ENCODE measurements around the gene TWNK.
A peak's percentile ranks its signal among the peaks of the same experiment; 100 is the strongest.

TWNK gene

GRCh38 chr10:101000915-101001658 is 13.7 kb downstream of the TWNK start:
- peak overlapping the region; percentile 99 to 100 for H3K27ac ChIP-seq
- peak; percentile 96 to 97 for DNase-seq
- H3K4me3 ChIP-seq = peak overlapping the region; percentile 73 to 79
- peaks cover 0 to 55% (median 42%) of the 10 kb centered on the region in 4 donors for H3K4me1 ChIP-seq
- no peaks in the 10 kb centered on the region for H3K9me3 ChIP-seq
- peaks cover 27 to 37% (median 36%) of the 10 kb centered on the region in 3 donors for H3K36me3 ChIP-seq
- no peaks in the 10 kb centered on the region for H3K27me3 ChIP-seq
- intact Hi-C loops (cut with DNase I; ENCODE audit: low total_unique reads) = no loop called here
- TF ChIP-seq CTCF (IDR thresholded peaks at IDR 0.05) = no peak

- H3K27me3 ChIP-seq = no peaks in the 10 kb centered on the region
- H3K4me1 ChIP-seq = peaks cover 0 to 50% (median 37%) of the 10 kb centered on the region in 4 donors
- TF ChIP-seq CTCF (IDR thresholded peaks at IDR 0.05) = no peak
- intact Hi-C loops (cut with DNase I; ENCODE audit: low total_unique reads) = no loop called here
- H3K27ac ChIP-seq = peak overlapping the region; percentile 99 to 100
- no peak for DNase-seq
- peaks cover 33 to 43% (median 41%) of the 10 kb centered on the region in 3 donors for H3K36me3 ChIP-seq
- H3K4me3 ChIP-seq = peak overlapping the region; percentile 73 to 79
- no peaks in the 10 kb centered on the region for H3K9me3 ChIP-seq
These were observed 14.3 kb downstream of the TWNK start for GRCh38 chr10:101001659-101002035.

DNA sequence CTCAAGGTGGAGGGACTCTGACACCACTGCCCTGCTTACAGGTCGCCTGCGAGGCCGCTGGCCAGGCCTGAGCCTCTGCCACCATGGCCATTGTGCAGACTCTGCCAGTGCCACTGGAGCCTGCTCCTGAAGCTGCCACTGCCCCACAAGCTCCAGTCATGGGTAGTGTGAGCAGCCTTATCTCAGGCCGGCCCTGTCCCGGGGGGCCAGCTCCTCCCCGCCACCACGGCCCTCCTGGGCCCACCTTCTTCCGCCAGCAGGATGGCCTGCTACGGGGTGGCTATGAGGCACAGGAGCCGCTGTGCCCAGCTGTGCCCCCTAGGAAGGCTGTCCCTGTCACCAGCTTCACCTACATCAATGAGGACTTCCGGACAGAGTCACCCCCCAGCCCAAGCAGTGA is 15.1 kb downstream of the TWNK start:
- Histone ChIP-seq H3K4me1 (peaks cover 0 to 47% (median 37%) of the 10 kb centered on the region in 4 donors), H3K4me3 (peak overlapping the region in 1 of 2 donors; percentile 73), H3K27ac (peak overlapping the region; percentile 99 to 100)

DNA sequence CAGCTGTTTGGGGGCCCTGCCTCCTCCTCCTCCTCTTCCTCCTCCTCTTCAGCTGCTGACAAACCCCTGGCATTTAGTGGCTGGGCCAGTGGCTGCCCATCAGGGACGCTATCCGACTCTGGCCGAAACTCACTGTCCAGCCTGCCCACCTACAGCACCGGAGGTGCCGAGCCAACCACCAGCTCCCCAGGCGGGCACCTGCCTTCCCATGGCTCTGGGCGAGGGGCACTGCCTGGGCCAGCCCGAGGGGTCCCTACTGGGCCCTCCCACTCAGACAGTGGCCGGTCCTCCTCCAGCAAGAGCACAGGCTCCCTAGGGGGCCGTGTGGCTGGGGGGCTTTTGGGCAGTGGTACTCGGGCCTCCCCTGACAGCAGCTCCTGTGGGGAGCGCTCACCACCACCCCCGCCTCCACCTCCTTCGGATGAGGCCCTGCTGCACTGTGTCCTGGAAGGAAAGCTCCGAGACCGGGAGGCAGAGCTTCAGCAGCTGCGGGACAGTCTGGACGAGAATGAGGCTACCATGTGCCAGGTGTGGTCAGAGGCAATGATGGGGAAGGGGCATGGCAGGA is 16.4 kb downstream of the TWNK start:
- TF ChIP-seq CTCF (IDR thresholded peaks at IDR 0.05) = no peak
- peaks cover 42 to 52% (median 45%) of the 10 kb centered on the region in 3 donors for H3K36me3 ChIP-seq
- H3K4me1 ChIP-seq = peaks cover 0 to 48% (median 39%) of the 10 kb centered on the region in 4 donors
- peak overlapping the region; percentile 99 to 100 for H3K27ac ChIP-seq
- H3K27me3 ChIP-seq = no peaks in the 10 kb centered on the region
- intact Hi-C loops (cut with DNase I; ENCODE audit: low total_unique reads) = no loop called here
- no peak overlapping the region for H3K4me3 ChIP-seq
- no peaks in the 10 kb centered on the region for H3K9me3 ChIP-seq
- no peak for DNase-seq

More for the DNA sequence above, 15.1 kb downstream of the TWNK start:
- Histone ChIP-seq H3K9me3 (no peaks in the 10 kb centered on the region), H3K36me3 (peaks cover 41 to 51% (median 45%) of the 10 kb centered on the region in 3 donors), H3K27me3 (no peaks in the 10 kb centered on the region)
- intact Hi-C loops (cut with DNase I; ENCODE audit: low total_unique reads) = no loop called here
- no peak for DNase-seq
- no peak for TF ChIP-seq CTCF (IDR thresholded peaks at IDR 0.05)

GRCh38 chr10:101005361-101005760 is 18.0 kb downstream of the TWNK start:
- peaks cover 0 to 45% (median 38%) of the 10 kb centered on the region in 4 donors for H3K4me1 ChIP-seq
- peaks cover 42 to 52% (median 45%) of the 10 kb centered on the region in 3 donors for H3K36me3 ChIP-seq
- H3K27me3 ChIP-seq = no peaks in the 10 kb centered on the region
- no peaks in the 10 kb centered on the region for H3K9me3 ChIP-seq
- intact Hi-C loops (cut with DNase I; ENCODE audit: low total_unique reads) = no loop called here
- no peak overlapping the region for H3K4me3 ChIP-seq
- no peak overlapping the region for H3K27ac ChIP-seq
- no peak for DNase-seq
- TF ChIP-seq CTCF (IDR thresholded peaks at IDR 0.05) = no peak
